AG08395 (cell line): Measurements from ENCODE around the gene ZFP57.
"Not testable (repeated sequence)": the region's sequence is repeated elsewhere in the genome, so short reads cannot be mapped to it uniquely, and the experiment has no call there.

ENCODE experiments used
- DNase-seq: peaks from one replicate; pipeline ENCODE4 v3.0.0; 2012; ENCODE audit warnings: mixed read lengths, low spot score

ZFP57 gene

DNA sequence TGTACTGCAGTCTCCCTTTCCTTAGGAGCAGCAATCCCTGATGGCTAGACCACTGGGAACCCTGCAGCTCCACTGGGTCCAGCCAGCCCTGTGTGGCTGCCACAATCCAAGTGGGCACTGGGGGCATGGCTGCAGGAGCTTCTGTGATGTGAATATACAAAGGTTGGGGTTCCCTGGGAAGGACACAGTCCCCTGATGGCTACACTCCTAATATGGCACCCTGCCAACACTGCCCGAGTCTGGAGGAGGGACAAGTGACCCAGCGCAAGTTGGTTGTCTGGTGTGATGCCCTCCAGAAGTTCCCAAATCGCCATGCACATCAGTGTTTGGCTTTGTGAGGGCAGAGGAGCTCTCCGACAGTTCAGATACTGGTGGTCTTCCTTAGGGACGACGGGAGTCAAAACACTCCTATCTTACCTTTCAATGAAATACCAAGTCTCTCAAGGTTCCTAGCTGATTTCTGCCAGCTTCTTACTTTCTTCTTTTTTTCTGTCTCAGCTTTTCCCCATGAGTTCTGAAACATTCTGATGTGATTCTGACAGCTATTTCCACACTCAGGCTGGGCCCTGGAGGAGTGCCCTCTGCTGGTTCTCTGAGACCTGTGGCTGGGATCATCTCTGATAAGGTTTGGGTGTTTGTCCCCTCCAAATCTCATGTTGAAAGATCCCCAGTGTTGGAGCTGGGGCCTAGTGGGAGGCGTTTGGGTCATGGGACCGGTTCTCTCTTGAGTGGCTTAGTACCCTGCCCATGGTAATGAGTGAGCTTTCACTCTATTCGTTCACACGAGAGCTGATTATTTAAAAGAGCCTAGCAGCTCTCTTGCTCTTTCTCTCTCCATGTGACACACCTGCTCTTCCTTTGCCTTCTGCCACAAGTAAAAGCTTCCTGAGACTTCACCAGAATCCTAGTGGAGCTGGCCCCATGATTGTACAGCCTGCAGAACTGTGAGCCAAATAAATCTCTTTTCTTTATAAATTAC, 15.5 kb upstream of the ZFP57 start:
- DNase-seq = no peak

DNA sequence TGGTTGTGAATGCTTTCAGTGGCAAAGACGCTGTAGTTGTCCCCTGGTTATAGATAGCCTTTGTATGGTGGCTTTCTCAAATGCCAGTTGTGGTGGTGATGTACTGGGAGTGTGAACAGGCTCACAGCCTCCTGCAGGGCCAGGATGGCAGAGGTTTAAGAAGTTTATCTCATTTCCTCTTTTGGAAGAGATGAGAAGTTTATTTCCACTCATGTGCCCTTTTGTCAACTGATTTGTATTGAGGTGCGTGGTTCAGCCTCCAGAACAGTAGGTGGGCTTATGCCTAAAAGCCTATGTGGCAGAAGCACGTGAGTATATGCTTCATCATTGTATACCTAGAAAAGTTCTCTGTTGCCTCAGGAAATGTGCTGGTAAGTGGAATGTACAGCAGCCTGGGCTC, 13.7 kb upstream of the ZFP57 start:
- DNase-seq = no peak

DNA sequence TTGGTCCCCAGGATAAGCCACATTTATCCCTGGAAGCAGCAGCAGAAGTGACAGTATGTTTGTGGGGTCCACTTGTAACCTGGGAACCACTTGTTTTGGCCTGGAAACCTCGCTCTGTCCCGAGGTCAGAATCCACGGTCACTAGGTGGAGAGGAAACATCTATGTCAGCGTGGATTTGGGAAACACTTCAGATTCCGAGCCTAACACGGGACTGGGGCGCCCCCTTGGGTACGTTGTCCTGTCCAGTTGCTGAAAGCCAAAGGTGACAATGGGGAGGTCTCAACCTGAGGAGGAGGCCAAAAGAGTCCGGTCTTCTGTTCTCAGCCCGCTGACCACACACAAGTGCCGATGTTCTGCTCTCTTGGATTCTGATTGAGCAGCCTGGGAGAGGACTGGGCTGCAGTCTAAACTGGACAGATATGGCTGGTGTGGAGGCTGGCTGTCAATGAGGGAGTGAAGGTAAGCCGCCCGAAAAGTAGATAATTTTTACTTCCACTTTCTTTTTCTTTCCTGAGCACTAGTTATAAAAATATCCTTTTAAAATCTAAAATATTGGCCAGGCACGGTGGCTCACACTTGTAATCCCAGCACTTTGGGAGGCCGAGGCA, 4.9 kb upstream of the ZFP57 start:
- no peak for DNase-seq

DNA sequence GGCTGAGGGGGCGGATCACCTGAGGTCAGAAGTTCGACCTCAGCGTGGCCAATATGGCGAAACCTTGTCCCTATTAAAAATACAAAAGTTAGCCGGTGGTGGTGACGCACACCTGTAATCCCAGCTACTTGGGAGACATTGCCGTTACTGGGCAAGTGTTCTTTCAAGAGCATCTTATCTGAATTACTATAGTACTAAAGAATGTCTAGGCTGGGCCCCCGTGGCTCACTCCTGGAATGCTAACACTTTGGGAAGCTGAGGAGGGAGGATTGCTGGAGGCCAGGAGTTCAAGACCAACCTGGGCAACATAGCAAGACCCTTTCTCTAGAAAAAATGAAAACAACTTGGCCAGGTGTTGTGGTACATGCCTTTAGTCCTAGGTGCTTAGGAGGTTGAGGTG, 859 bp upstream of the ZFP57 start:
- no peak for DNase-seq

DNA sequence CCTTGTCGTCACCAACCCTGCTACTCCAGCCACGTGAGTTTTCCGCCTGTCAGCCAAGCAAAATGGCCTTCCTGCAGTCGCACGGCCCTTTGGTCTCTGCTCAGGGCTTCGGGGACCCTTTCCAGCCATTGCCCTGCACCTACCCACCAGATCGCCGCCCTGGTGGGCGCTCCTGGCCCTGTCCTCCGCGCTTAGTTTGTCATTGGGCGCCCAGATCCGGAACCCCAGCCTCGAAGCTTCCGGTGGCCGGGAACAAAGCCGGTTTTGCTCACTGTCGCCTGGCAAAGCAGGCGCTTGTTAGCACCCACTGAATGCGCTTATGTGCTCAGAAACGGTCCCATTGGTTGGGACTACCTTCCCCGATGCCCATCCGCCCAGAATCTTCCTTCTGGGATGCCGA, 536 bp downstream of the ZFP57 start:
- DNase-seq = no peak

DNA sequence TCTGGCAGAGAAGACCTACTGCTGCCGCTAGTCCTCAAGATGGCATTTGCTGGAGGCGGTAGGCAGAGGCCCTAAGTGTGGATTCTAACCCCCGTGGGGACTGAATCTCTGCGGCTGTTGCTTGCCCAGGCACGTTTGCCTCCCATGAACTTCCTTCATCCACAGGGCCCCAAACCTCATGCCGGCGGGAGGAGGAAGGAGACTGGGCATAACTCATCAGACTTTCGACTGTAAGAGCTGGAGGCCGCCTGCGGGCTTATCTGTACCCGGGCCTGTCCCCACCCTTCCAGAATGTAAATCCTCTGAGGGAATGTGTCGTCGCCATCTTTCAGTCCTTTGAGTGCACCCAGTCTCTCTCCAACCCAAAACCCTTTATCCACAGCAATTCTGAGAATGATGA, 990 bp downstream of the ZFP57 start:
- no peak for DNase-seq

DNA sequence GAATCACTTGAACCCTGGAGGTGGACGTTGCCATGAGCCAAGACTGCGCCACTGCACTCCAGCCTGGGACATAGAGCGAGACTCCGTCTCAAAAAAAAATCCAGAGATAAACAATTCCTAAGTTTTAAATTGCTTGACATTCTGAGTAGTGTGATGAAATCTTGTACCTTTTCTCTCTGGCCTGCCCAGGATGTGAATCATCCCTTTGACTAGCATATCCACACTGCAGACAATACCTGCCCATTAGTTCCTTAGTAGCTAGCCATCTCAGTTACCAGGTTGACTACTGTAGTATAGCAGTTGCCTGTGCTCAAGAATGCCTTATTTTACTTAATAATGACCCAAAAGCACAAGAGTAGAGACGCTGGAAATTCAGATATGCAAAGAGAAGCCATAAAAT, 2.8 kb downstream of the ZFP57 start:
- no peak for DNase-seq

DNA sequence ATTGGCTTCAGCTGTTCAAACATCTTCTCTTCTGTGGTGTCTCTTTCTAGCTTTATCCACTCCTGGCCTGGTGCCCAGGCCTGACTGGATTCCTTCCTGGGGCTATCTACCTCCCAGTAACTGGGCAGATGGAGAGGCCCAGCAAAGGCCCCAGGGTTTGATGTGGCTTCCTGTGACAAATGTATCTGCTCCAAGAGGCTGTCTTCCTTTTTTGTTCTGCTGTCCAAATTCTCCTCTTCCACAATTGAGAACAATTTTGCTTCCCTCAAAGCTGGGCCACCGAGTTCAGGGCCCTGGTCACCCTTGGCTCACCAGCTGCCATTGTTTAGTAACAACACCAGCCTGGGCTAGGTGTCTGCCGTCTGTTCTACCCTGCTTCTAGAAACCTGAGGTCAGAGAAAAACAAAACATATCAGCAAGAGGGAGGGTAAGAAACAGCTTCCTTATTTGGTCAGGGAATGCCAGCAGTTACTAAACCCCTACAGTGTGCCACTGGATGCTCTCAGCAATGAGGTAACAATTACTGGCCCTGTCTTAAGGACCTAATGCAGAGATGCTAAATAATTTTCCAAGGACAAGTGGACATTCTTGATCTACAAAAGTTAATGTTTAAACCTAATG, 3.9 kb downstream of the ZFP57 start:
- no peak for DNase-seq

DNA sequence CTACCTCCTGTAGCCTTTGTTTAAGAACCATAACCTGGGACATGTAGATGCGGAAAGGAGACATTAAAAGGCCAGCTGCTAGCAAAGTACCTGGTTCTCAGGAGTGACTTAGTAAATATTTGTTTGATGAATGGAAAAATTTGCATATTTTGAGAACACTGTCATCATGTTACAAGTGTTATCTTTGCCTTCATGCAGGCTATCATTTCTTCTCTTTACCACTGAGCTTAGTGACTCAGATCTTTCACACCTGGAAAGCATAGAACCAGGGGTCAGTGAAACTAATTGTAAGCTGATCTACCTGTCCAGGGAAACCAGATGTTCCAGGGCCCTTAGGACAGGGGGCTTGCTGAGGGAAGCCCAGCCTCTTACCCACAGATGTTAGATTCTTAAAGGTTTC, 5.4 kb downstream of the ZFP57 start:
- DNase-seq = no peak

DNA sequence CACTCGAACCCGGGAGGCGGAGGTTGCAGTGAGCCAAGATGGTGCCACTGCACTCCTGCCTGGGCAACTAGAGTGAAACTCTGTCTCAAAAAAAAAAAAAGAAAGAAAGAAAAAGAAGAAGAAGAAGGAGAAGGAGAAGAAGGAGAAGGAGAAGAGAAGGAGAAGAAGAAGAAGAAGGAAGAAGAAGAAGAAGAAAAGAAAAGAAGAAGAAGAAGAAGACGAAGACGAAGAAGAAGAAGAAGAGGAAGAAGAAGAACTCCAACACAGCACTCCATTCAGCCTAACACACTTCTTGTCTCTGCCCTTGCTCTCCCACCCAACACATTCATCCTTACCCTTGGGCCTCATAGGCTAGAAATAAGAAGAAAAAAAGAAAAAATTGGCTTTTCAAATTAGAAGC, 6.9 kb downstream of the ZFP57 start:
- DNase-seq = no peak

DNA sequence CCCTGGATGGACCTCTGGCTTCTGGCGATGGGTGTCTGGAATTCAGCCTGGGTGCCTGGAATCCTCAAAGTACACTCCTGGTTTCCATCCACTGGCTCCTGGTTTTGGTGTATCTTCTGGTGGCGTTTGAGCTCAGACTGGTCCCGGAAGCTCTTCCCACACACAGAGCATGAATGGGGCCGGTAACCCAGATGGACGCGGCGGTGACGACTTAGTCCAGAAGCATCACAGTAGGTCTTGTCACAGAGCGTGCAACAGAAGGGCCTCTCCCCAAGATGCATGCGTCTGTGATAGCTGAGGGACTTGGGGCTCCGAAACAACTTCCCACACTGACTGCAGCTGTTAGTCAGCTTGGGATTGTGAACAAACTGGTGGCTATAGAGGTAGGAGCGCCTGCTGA, 7.8 kb downstream of the ZFP57 start:
- no peak for DNase-seq

DNA sequence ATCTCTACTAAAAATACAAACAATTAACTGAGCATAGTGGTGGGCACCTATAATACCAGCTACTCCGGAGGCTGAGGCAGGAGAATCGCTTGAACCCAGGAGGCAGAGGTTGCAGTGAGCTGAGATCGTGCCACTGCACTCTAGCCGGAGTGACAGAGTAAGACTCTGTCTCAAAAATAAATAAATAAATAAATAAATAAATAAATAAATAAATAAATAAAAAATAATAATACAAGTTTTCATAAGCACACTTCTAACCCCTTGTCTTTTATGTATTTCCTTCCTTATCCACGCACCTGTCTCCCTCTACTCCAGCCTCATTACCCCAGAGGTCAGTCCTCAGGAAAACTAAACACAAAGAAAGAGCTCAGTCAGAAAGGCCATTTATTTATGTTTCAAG, 8.8 kb downstream of the ZFP57 start:
- DNase-seq = not testable (repeated sequence)

DNA sequence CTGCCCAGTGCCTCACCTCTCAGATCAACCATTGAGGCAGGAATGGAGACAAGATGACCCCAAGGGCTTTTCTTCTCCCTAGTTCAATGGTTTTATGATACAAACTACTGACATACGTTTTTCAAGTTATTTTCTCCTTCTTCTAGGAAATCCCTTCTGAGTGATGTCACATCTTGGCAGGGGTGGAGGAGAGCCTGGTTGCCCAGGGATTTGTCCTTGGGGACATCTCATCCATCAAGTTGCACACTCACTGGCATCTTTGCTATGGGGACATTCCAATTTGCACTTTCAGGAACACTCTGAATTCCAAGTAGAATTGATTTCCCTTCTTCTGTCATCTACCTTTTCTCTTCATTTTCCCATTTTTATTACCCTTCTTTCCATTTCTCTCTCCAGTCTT, 9.9 kb downstream of the ZFP57 start:
- DNase-seq = no peak

DNA sequence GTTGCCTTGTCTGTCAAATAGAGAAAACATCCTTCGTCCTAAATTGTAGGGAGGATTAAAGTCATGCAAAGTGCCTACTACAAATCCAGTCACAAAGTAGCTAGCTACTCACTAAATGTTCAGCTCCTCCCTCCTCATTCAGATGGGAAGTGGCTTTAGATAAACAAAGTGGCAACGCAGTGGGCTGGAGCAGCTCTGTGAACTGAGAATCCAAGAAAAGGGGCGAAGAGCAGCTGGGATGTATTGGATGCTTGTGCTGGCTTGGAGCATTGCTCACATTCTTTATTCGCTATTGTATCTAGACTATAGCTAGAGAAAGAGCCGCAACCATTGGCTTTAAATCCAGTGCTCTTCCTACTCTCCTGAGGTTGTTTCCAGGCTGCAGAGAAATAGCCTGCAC, 13.8 kb downstream of the ZFP57 start:
- no peak for DNase-seq

DNA sequence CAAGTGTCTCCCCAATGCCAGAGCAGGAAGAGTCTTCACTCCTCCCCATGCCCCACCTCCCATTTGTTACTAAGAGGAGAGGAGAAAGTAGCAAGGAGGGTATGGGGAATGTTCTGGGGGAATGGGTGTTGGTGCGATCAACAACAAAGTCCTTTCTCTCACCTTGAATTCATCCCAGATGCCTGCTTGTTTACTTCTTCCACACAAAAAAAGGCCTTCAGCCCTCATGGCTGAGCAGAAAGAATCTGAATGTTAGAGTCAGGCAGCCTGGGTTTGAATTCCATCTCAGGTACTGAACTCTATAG, 14.2 kb downstream of the ZFP57 start:
- no peak for DNase-seq

DNA sequence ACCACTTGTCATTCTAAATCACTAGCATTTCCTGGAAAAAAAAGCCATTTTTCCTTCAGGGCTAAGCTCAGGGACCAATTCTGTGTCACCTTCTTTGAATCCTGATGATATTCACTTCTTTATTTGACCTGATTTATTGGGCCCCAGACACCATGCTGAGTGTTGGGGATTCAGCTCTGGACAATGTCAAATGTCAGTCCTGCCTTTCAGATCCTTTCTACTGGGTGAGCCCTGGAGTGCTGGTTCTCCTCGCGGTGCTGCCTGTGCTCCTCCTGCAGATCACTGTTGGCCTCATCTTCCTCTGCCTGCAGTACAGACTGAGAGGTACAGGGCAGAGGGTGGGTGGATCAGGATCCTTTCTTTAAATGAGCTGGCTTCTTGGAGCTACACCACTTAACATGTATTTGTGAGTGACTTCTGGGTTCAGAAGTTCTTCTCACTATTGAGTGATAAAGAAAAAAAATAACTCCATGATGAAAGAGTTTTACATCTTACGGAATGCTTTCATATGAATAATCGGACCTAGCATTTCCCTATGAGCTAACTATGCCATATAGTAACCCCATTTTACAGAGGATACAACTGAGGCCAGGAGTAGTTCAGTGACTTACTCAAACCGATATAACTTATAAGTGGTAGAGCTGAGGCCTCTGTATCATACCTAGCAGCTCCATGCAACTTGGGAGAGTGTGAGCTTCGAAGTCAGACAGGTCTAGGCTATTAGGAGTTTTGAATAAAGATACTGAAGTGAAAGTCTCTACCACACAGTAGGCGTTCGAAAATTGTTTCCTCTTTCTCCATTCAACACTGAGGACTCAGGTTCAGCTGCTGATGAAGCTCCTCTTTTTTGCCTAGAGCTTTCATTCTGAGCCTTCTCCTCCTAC, 14.8 kb downstream of the ZFP57 start:
- DNase-seq = no peak

DNA sequence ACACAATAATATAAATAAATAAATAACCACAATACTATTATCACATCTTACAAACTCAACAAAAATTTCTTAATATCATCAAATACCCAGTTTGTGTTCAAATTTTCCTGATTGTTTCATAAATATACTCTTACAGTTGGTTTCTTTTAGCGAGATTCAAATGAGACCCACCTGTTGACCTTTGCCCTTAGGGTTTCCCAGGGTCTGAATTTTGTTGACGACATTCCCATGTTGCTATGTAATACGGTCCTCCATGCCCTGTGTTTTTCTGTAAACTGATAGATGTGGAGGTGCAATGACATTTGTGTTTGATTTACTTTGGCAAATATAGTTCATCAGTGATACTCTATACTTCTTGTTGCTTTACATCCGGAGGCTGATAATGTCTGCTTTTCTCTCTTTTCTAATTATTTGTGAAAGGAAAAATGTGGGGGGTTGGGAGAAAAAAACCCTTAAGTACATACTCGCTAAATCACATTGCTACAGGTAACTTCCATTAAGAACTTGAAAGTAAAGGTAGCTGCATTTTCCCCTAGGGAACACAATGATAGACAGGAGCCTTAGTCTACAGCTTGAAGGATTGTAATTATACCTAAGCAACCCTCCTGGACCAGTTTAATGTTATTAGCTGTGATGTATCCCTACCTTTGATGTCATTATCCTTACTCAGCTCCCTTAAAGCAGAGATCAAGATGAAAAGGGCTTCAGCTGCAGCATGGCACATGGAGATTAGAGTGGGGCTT, 17.5 kb downstream of the ZFP57 start:
- DNase-seq = no peak

DNA sequence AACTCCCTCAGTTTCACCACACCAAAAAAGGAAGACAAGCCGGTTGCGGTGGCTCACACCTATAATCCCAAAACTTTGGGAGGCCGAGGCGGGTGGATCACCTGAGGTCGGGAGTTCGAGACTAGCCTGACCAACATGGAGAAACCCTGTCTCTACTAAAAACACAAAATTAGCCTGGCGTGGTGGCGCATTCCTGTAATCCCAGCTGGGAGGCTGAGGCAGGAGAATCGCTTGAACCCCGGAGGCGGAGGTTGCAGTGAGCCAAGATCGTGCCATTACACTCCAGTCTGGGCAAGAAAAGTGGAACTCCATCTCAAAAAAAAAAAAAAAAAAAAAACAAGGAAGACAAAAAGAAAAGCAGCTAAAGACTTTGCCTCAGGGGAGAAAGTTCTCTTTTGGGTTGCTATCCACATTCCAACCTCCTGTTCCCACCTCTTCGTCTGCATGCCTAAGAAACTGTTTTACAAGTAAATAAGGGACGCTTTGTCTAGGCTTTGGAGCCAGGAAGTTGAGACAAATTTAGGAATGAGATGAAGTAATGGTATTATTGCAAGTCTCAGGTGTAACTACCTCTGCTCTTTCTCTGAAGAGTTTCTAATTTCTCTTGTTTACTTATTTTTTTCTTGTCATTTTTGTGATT, 19.3 kb downstream of the ZFP57 start:
- not testable (repeated sequence) for DNase-seq

DNA sequence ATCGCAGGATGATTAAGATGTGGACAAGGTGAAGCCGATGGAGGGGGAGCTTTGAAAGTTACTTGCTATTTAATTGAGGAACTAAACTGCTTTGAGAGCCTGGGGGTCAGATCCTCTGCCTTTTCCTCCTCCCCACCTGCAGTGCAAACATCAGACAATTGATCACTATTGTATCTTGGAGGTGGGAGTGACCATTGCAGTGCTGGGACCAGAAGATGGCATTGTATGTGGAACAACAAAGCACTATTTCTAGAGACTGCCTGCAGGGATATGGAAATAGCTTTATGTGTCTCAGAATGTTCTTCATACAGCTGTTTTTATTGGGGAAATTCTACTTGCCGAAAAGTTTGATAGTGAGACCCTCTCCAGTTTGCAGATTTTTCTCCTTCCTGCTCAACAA, 19.9 kb downstream of the ZFP57 start:
- no peak for DNase-seq

DNA sequence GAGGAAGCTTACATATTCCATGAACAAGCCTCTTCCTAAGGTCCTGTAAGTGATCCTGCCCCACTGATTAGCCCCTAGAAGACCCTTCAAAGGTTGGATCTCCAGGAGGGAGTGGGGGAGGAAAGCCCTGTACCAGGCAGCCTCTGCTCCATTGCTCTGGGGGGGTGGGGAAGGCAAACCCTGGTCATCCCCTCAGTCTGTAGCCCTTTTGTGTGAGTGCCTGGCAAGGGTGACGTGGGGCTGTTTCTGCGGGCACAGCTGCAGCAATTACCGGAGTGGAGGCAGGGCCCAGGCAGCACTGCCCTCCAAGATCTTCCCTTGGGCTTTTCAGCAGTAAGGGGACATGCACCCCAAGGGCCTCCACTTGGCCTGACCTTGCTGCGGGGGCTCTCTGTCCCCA, 24.2 kb downstream of the ZFP57 start, which contains the start of gene MOG:
MOG (plus strand) TSS at position 295 of the 400 bp plus-strand sequence. CDS start 118 bp downstream, outside the sequence.
- no peak for DNase-seq

DNA sequence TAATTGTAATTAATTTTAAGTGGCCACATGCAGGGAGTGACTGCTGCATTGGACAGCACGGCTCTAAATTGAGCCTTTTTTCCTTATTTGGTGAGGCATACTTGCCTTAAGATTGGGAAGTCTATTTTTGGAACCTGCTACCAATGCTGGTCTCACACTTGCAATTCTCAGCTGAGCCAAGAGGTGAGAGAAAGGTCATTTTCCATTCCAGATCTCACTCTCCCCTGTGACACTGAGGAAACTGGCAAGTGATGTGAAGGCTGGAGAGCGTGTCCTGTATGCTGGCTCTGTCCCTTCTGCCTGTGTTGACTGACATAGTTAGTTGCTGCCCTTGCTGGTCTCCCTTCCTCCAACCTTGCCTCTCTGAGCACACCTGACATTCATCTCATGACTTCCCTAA, 24.8 kb downstream of the ZFP57 start:
- no peak for DNase-seq
